ENCODE data around the gene ZNF607. TPM values are rescaled to one million over a fixed set of nuclear protein-coding genes. Genes with fewer than 3 reads are reported as not detected.

The ZNF607 gene
- polyA plus RNA-seq, 1 donor = 4.8 TPM

Other genes starting within 250 kb of the ZNF607 start
- gene ZNF793, start 212.8 kb downstream of the ZNF607 start, polyA plus RNA-seq (ENCODE audit: insufficient read length) = 12.6 TPM
- 6.7 TPM for gene ZNF571, start 125.0 kb downstream of the ZNF607 start, polyA plus RNA-seq (ENCODE audit: insufficient read length)
- 3.6 TPM for gene ZNF540, start 124.9 kb downstream of the ZNF607 start, polyA plus RNA-seq (ENCODE audit: insufficient read length)
- gene ZFP30, start 64.3 kb downstream of the ZNF607 start, polyA plus RNA-seq (ENCODE audit: insufficient read length) = 12.3 TPM
- gene ZNF573, start 59.8 kb upstream of the ZNF607 start, polyA plus RNA-seq (ENCODE audit: insufficient read length) = 11.9 TPM
- gene WDR87, start 186.8 kb upstream of the ZNF607 start, polyA plus RNA-seq (ENCODE audit: insufficient read length) = 0.31 TPM
- gene SIPA1L3, start 187.4 kb upstream of the ZNF607 start, polyA plus RNA-seq (ENCODE audit: insufficient read length) = 8.8 TPM

All from hindlimb muscle (tissue), 1 donor.